ENCODE results near the gene PSMG3.
"Not testable (repeated sequence)": the region's sequence is repeated elsewhere in the genome, so short reads cannot be mapped to it uniquely, and the experiment has no call there.

Gene PSMG3

DNA sequence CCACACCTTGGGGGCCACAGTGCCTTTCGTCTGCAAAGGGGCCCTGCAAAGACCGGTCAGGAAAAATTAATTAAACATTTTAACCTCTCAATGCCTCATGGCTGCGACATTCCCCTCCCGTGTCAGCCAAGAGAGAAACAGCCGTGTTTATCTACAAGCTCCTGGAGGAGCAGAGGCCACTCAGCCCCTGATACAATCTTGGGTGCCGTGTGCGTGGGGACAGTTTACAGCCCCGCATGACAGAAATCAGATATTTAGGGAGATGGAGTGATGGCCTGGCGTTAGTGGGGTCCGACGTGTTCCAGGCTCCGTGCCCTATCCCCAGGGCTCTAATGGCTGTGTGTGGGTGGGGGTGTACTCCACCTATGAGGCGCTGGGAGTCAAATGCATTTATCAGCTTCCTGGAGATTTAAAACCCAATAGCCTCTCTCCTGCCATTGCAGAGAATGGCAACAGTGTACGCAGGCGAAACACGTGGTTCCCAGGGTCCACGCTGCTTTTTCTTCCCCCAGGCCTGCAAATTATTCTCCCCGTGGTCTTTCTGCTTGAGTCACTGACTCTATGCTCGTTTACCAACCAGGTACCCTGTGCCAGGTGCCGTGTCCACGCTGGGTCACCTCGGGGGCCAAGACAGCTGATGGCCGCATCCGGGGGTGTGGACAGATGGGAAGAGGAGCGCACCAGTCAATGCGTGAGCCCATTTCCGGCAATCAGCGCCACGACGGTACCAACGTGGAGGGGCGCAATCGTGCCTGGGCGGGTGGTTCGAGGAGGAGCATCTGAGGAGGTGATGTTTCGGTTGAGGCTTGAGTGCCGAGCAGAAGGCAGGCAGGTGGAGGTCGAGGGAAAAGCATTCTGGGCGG, 26.6 kb upstream of the PSMG3 start:
- no peak for DNase-seq

DNA sequence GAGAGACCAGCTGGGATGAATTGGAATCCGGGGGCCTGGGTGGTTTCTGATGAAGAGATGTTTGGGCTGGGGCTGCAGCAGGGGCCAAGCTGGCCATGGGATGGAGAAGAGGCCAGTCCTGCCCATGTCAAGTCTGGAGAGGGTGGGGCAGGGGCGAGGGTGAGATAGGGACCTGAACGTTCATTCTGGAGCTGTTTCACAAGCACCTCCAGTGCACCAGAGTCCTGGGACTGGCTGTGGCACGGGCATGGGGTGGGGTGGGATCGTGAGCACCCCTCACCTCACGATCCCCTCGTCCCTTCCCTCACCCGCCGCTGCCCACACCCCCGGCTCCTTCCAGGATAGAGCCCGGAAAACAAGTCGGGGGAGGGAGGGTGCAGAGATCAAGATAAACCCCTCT, 25.8 kb upstream of the PSMG3 start:
- no peak for DNase-seq

- DNase-seq = no peak
These were observed 25.2 kb upstream of the PSMG3 start for GRCh38 chr7:1595027-1595426.

DNA sequence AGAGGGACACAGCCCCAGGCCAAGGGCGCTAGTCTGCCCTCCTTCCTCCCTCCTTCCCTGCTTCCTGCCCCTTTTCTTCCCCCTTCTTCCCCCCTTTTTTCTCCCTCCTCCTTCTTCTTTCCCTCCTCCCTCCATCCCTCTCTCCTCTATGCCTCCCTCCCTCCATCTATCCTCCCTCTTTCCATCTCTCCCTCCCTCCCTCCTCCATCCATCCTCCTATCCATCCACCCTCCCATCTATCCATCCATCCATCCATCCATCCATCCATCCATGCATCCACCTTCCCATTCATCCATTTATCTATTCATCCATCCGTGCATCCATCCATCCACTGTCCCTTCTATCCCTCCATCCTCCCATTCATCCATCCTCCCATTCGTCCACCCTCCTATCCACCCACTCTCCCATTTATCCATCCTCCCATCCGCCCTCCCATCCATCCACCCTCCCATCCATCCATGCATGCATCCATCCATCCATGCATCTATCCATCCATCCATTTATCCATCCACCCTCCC, 24.1 kb upstream of the PSMG3 start:
- DNase-seq = no peak

DNA sequence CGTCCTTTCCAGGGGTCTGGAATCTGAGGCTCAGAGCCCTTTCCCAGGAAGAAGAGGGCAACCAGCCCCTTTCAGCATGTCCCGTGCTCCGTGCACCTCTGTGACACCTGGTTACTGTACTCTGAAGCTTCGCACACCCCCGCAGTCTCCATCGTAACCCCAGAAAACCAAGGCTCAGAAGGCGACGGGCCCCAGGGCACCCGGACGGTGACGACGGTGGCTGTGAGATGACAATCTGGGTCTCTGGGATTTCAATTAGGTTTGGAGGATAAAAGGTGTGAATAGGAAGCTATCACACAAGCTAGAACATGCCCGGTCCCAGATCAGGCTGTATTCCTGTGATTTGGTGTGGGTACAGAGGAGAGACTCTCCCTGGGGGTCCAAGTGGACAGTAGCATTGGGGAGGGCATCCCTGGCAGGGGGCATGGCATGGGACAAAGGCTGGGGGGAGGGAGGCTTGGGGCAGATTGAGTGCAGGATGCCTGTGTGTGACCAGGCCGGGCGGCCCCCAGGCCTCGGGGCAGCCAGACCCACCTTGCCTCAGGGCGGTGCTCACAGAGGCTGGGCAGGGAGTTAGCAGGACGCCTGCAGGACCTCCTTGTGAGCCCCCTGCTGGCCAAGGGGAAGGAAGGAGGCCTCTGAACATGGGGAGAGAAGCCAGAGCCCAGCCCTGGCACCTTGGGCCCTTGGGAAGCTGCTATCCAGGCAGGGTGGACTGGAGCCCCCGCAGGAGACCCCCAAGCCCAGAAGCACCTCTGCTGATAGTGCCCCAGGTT, 23.4 kb upstream of the PSMG3 start:
- DNase-seq = no peak

DNA sequence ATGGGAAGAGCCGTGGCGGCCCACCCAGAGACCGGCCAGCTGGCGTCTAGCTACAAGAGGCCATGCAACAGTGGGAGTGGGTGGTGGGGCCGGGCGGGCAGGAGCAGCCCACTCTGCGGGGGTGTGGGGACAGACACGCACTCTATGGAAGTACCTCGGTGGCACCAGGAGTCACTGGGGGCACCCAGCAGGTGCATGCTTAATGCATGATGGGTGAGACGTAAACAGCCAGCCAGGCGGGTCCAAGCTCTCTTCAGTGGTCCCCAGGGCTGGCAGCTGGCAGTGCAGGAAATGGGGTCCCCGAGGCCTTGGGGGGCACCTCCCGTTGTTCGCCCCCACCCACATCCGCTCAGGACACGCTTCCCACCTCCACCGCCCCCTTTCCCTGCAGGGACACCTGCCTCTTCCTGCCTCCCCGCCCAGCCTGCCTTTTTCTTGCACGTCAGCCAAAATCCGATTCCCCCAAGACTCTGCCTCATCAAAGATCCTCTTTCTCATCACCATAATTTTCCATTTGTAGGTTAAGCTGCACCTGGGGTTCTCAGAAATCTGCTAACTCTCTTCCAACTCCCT, 22.6 kb upstream of the PSMG3 start:
- no peak for DNase-seq

- DNase-seq = no peak
These were observed 22.0 kb upstream of the PSMG3 start for GRCh38 chr7:1591876-1592275.

- DNase-seq = no peak
These were observed 21.6 kb upstream of the PSMG3 start for GRCh38 chr7:1591396-1591795.

DNA sequence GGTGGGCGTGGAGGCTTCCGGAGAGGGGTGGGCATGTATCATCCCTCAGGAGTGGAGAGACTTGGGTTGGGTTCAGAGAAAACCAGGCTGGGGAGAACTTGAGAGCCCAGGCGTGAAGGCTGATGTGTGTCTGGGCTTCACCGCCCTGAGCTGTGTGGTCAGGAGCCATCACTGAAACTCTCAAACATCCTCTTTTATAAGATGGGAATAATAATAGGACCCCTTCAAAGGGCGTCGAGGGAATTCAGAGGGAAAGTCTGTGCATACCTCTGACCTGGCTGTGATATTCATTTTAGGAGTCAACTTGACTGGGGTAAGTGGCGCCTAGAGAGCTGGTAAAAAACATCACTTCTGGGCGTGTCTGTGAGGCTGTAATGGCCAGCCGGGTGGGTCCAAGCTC, 21.1 kb upstream of the PSMG3 start:
- no peak for DNase-seq

- DNase-seq = no peak
These were observed 20.6 kb upstream of the PSMG3 start for GRCh38 chr7:1590476-1590875.

- no peak for DNase-seq
These were observed 19.1 kb upstream of the PSMG3 start for GRCh38 chr7:1588978-1589377.

DNA sequence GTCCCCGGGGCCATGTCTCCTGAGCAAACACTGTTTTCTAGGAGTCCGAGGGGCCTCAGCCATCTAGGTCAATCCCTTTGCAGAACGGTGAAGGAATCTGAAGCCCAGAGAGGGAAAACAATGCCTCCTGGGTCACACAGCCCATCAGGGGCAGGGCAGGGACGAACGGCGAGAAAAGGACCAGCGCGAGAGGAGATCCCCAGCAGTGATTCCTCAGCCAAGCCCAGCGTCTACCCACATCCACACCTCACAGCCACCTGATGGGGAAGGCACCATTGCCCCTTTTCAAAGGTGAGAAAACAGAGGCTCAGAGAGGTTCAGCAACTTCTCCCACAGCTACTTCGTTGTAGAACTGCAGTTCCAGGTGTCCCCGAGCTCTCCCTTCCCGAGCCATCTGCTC, 17.9 kb upstream of the PSMG3 start:
- no peak for DNase-seq

GRCh38 chr7:1586827-1587705, 17.2 kb upstream of the PSMG3 start:
- no peak for DNase-seq

- DNase-seq = no peak
These were observed 16.4 kb upstream of the PSMG3 start for GRCh38 chr7:1586126-1586826.

DNA sequence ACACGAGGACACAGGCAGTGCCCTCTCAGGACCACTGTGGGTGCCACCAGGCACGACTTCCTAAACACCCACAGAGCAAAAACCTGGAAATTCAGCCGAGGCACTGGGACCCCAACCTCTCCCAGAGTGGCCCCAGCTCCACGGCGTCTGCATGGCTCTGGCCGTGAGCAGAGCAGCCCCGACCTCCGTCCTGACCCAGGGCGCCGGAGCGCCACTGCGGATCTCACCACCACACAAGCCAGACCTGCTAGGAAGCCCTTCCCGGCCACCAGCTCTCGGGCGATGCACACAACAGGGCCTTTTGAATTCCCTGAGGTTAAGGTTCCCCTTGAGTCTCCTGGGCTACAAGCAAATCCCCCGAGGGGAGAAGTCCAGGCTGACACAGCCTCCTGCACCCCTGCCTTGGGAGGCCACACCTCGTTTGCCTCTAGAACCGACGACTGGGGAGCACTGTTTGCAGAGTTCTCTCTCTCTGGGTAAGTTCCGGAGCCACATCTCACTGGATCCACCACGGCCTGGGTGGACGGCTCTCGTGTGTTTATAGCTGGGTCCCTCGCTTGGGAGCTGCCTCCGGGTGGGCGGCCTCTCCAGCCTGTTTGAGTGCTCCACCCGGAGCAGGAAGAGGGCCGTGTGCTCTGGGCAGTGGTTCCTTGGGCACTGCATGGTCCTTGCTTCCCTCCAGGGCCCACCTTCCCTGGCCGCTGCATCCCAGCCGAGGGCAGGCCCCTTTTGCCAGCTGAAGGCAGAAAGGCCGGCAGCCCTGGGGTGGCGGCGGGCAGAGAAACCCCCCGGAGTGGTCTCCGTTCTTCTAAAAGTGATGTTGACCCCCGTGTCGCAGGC, 15.5 kb upstream of the PSMG3 start:
- DNase-seq = no peak

- DNase-seq = no peak
These were observed 14.9 kb upstream of the PSMG3 start for GRCh38 chr7:1584700-1585099.

DNA sequence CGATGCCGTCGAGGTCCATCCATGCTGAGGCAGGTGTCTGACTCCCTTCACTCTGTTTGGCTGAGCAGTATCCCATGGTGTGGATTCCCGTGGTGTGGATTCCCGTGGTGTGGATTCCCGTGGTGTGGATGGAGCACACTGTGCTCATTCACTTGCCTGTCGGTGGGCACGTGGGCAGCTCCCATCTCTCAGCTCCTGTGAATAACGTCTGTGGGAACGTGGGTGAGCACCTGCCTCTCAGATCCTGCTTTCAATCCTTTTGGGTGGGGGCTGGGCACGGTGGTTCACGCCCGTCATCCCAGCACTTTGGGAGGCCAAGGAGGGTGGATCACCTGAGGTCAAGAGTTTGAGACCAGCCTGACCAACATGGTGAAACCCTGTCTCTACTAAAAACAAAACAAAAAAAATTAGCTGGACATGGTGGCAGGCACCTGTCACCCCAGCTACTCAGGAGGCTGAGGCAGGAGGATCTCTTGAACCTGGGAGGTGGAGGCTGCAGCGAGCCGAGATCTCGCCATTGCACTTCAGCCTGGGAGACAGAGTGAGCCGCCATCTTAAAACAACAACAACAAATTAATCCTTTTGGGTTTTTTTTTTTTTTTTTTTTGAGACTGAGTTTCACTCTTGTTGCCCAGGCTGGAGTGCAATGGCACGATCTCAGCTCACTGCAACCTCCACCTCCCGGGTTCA, 13.6 kb upstream of the PSMG3 start:
- not testable (repeated sequence) for DNase-seq

DNA sequence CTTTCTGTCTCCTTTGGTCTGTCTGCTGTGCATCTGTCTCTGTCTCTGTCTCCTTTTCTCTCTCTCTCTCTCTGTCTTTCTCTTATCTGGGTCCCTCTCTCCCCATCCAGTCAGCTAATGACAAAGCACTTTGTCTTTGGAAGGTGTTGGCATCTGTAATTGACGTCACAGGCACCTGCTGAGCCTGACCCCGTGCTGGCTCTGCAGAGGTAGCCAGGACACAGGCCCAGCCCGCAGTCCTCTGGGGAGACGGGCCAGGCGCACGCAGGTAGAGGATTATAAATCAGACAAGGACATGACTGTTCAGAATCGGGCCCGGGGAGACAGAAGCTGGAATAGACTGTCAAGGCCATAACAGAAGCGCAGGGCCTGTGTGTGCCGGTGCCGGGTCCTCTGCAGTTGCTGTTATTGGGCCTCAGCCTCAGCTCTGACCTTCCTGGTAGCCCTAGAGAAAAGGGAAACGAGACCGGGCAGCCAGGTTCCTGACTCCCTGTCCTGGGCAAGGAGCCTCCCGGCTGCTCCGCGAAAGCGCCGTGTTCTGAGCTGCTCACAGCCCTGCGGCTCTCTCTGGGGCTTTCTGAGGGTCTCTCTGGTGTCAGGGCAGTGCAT, 10.7 kb upstream of the PSMG3 start:
- DNase-seq = no peak

GRCh38 chr7:1579481-1580421, 9.9 kb upstream of the PSMG3 start:
- peak; percentile 63 for DNase-seq

Data from NCI-H2107 (cell line).